ENCODE measurements around the gene SLCO1B3.

The SLCO1B3 gene

DNA sequence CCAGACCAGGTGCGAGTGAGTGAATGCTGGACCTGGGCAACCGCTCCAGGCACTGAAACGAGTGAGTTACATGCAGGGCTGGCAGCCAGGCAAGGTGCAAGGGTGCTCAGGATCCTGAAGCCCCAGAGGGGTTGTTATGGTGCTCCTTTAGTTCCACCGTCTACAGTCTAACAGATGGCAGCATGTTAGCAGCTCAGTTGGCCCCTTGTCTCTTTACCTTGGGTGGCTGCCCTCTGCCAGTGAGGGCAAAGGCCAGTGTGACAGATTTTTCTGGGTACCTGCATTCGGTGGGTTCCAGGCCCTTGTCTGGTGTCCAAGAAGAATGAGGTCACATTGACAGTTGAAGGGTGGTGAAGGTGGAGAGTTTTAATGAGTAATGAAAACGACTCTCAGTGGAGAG lies 106.8 kb downstream of the SLCO1B3 start:
- Histone ChIP-seq H3K4me1 (ENCODE audit: control insufficient read depth, insufficient read depth, low read length) (no peaks in the 10 kb centered on the region), H3K9ac (ENCODE audit: low read length) (no peak overlapping the region), H3K27ac (ENCODE audit: low read depth, low read length) (no peak overlapping the region), H3K4me3 (ENCODE audit: low read length) (no peak overlapping the region), H3K27me3 (ENCODE audit: control insufficient read depth, insufficient read depth, low read length) (no peaks in the 10 kb centered on the region), H3K36me3 (ENCODE audit: control insufficient read depth, insufficient read depth, low read length) (no peaks in the 10 kb centered on the region)

DNA sequence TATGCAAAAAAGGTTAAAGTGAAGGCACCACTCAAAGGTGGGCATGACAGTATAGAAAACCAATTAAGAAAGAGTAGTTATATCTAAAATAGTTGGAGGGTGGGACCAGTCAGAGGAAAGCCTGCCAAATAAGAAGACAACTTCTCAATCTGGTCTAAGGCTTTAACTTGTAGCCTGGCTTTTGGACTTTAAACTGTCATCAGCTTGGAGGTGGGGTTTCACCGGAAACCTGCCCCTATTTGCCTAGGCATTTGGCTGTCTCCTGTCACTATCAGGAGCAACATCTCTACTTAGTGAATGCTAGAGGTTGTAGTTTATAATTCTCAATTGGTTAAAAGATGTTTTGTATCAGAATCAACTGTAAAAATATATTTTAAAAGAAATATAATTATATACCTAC lies 107.3 kb downstream of the SLCO1B3 start:
- H3K27ac ChIP-seq (ENCODE audit: low read depth, low read length): no peak overlapping the region
- H3K27me3 ChIP-seq (ENCODE audit: control insufficient read depth, insufficient read depth, low read length): no peaks in the 10 kb centered on the region

DNA sequence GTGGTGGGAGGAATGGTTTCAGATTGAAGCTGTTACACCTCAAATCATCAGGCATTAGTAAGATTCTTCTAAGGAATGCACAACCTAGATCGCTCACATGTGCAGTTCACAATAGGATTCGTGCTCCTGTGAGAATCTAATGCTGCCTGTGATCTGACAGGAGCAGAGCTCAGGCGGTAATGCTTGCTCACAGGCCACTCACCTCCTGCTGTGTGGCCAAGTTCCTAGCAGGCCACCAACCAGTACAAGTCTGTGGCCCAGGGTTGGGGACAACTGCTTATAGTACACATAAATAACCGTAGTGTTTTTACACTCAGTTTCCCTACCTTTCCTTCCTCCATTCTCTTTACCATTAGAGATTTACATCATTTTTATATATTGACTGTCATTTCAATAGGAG lies 121.4 kb downstream of the SLCO1B3 start:
- Histone ChIP-seq H3K4me1 (ENCODE audit: control insufficient read depth, insufficient read depth, low read length) (no peaks in the 10 kb centered on the region), H3K27me3 (ENCODE audit: control insufficient read depth, insufficient read depth, low read length) (no peaks in the 10 kb centered on the region), H3K27ac (ENCODE audit: low read depth, low read length) (no peak overlapping the region), H3K4me3 (ENCODE audit: low read length) (no peak overlapping the region), H3K36me3 (ENCODE audit: control insufficient read depth, insufficient read depth, low read length) (no peaks in the 10 kb centered on the region), H3K9ac (ENCODE audit: low read length) (no peak overlapping the region)

More for the DNA sequence above, 107.3 kb downstream of the SLCO1B3 start:
- H3K4me1 ChIP-seq (ENCODE audit: control insufficient read depth, insufficient read depth, low read length): no peaks in the 10 kb centered on the region
- H3K36me3 ChIP-seq (ENCODE audit: control insufficient read depth, insufficient read depth, low read length): no peaks in the 10 kb centered on the region
- H3K9ac ChIP-seq (ENCODE audit: low read length): no peak overlapping the region
- H3K4me3 ChIP-seq (ENCODE audit: low read length): no peak overlapping the region

- Histone ChIP-seq H3K4me3 (ENCODE audit: low read length) (no peak overlapping the region), H3K27ac (ENCODE audit: low read depth, low read length) (no peak overlapping the region), H3K4me1 (ENCODE audit: control insufficient read depth, insufficient read depth, low read length) (no peaks in the 10 kb centered on the region), H3K27me3 (ENCODE audit: control insufficient read depth, insufficient read depth, low read length) (no peaks in the 10 kb centered on the region), H3K9ac (ENCODE audit: low read length) (no peak overlapping the region), H3K36me3 (ENCODE audit: control insufficient read depth, insufficient read depth, low read length) (no peaks in the 10 kb centered on the region)
These were observed 136.2 kb downstream of the SLCO1B3 start for GRCh38 chr12:20946732-20947131.

DNA sequence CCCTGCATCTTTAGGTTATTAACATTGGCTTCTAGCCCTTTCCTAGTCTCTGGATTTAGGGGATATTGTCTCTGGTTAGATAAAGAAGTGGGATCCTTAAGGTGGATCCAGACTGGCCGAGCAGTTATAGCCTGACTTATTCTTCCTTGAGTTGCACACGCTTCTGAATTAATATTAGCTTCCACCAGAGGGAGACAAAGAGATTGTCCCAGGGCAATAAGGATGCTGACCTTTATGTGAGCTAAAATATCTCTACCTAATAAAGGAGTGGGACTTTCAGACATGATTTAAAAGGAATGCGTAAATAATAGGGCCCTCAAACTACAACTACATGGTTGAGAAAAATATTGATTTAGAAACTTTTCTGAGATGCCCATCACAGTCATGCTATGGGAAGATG lies 139.7 kb downstream of the SLCO1B3 start:
- no peaks in the 10 kb centered on the region for H3K4me1 ChIP-seq (ENCODE audit: control insufficient read depth, insufficient read depth, low read length)
- no peaks in the 10 kb centered on the region for H3K27me3 ChIP-seq (ENCODE audit: control insufficient read depth, insufficient read depth, low read length)
- no peak overlapping the region for H3K27ac ChIP-seq (ENCODE audit: low read depth, low read length)
- no peaks in the 10 kb centered on the region for H3K36me3 ChIP-seq (ENCODE audit: control insufficient read depth, insufficient read depth, low read length)
- no peak overlapping the region for H3K9ac ChIP-seq (ENCODE audit: low read length)
- H3K4me3 ChIP-seq (ENCODE audit: low read length): no peak overlapping the region

DNA sequence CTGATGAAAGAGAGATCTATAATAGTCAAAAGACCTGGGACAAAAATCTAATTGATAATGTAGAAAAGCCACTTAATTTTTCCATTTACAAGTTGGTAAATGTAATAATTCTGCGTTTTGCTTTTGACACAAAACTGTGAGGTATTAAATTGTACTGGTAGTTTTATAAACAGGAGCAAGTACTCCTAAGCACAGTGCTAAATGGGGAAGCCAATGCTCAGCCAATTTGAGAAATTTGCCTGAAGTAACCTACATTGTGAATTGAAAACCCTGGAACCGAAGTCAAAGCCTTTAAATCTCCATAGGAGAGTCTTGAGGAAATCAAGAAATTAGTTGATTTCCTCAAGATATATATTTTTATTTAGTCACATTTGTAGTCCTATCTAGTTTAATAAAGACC lies 152.8 kb downstream of the SLCO1B3 start:
- H3K9ac ChIP-seq (ENCODE audit: low read length): no peak overlapping the region
- no peak overlapping the region for H3K4me3 ChIP-seq (ENCODE audit: low read length)
- H3K27me3 ChIP-seq (ENCODE audit: control insufficient read depth, insufficient read depth, low read length): no peaks in the 10 kb centered on the region
- no peaks in the 10 kb centered on the region for H3K36me3 ChIP-seq (ENCODE audit: control insufficient read depth, insufficient read depth, low read length)
- H3K4me1 ChIP-seq (ENCODE audit: control insufficient read depth, insufficient read depth, low read length): no peaks in the 10 kb centered on the region
- no peak overlapping the region for H3K27ac ChIP-seq (ENCODE audit: low read depth, low read length)

DNA sequence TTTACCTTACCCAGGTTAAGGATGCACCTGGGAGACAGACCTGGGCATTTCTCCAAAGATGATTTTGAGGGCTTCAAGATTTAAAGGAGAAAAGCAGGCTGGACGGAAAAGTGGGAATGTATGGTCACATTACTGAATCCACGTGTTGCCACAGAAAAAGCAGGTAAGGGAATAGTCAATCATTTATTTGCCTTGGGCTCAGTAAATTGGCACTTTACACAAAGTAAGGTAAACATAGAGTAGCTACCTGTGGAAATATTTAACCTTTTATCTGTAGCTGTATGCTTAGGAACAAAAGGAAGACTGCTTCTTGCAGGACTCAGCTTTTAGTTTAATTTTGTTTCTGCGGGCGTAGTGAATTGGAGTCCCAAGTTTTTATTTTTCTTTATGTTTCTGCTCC lies 153.3 kb downstream of the SLCO1B3 start:
- H3K4me3 ChIP-seq (ENCODE audit: low read length): no peak overlapping the region
- H3K9ac ChIP-seq (ENCODE audit: low read length): no peak overlapping the region
- H3K27ac ChIP-seq (ENCODE audit: low read depth, low read length): no peak overlapping the region
- no peaks in the 10 kb centered on the region for H3K27me3 ChIP-seq (ENCODE audit: control insufficient read depth, insufficient read depth, low read length)
- no peaks in the 10 kb centered on the region for H3K4me1 ChIP-seq (ENCODE audit: control insufficient read depth, insufficient read depth, low read length)
- no peaks in the 10 kb centered on the region for H3K36me3 ChIP-seq (ENCODE audit: control insufficient read depth, insufficient read depth, low read length)

All from rectal smooth muscle tissue (tissue), 1 donor.